Mesenteric fat pad (tissue), 1 donor: ENCODE data around the gene LRRC45. TPM values are rescaled to one million over a fixed set of nuclear protein-coding genes. Genes with fewer than 3 reads are reported as not detected.

Source experiments
- DNase-seq: peaks from one replicate; pipeline ENCODE4 v3.0.0-alpha.2; 2020; ENCODE audit warnings: low spot score
- total RNA-seq: library from RNA; stranded (reverse); fragmentation: NEBNext Ultra II Directional; extraction: Animal tissue kit (Norgen Biotek cat#: 25700); gene quantifications from one replicate; pipeline ENCODE4 v1.2.1, GENCODE V29; 2021
- donor health status: DM: yes; HTN: yes; CAD: no.

The LRRC45 gene
- total RNA-seq, 1 donor from 2014 or later = 7.0 TPM

- no peak for DNase-seq
Measured at GRCh38 chr17:82007228-82007494, 15.9 kb upstream of the LRRC45 start.

GRCh38 chr17:82007495-82008257, 15.4 kb upstream of the LRRC45 start:
- DNase-seq = no peak

- no peak for DNase-seq
Measured at GRCh38 chr17:82008258-82008940, 14.7 kb upstream of the LRRC45 start.

GRCh38 chr17:82008941-82009405, 14.1 kb upstream of the LRRC45 start:
- no peak for DNase-seq

GRCh38 chr17:82009413-82009812, 13.7 kb upstream of the LRRC45 start:
- DNase-seq = no peak

GRCh38 chr17:82010575-82011525, 12.3 kb upstream of the LRRC45 start:
- DNase-seq = no peak

GRCh38 chr17:82011617-82012187, 11.4 kb upstream of the LRRC45 start:
- no peak for DNase-seq

- no peak for DNase-seq
Measured at GRCh38 chr17:82012261-82012639, 10.9 kb upstream of the LRRC45 start.

- DNase-seq = no peak
Measured at GRCh38 chr17:82012640-82013295, 10.3 kb upstream of the LRRC45 start.

GRCh38 chr17:82013341-82013740, 9.8 kb upstream of the LRRC45 start:
- no peak for DNase-seq

- no peak for DNase-seq
Measured at GRCh38 chr17:82013772-82014321, 9.3 kb upstream of the LRRC45 start.

GRCh38 chr17:82014432-82014831, 8.7 kb upstream of the LRRC45 start:
- no peak for DNase-seq

- DNase-seq = no peak
Measured at GRCh38 chr17:82014971-82015310, 8.2 kb upstream of the LRRC45 start.

- no peak for DNase-seq
Measured at GRCh38 chr17:82015311-82015971, 7.7 kb upstream of the LRRC45 start.

- no peak for DNase-seq
Measured at GRCh38 chr17:82016061-82016874, 6.8 kb upstream of the LRRC45 start.

- DNase-seq = no peak
Measured at GRCh38 chr17:82016875-82017459, 6.1 kb upstream of the LRRC45 start.

- DNase-seq = no peak
Measured at GRCh38 chr17:82017612-82018151, 5.4 kb upstream of the LRRC45 start.

- DNase-seq = no peak
Measured at GRCh38 chr17:82018152-82018988, 4.7 kb upstream of the LRRC45 start.
